Neural cell (in vitro differentiated cells): ENCODE data around the gene CCDC90B.

Source experiments
- MXI1 ChIP-seq: fragments of 450-650 bp; conservative IDR thresholded peaks from 2 replicates; pipeline ENCODE4 v1.6.1; 2014; ENCODE audit warnings: antibody characterized with exemption, mild to moderate bottlenecking; ENCODE audit not compliant: poor library complexity, severe bottlenecking
- SMC3 ChIP-seq: fragments of 450-650 bp; conservative IDR thresholded peaks from 2 replicates; pipeline ENCODE4 v1.6.1; 2014; ENCODE audit warnings: antibody characterized with exemption, mild to moderate bottlenecking, moderate library complexity; ENCODE audit not compliant: poor library complexity
- TF ChIP-seq, protein P1 (sequence below): fragments of 450-650 bp; IDR thresholded peaks from 2 replicates; pipeline ENCODE4 v1.5.1; 2014; ENCODE audit warnings: antibody characterized with exemption, mild to moderate bottlenecking, moderate library complexity; ENCODE audit not compliant: poor library complexity, severe bottlenecking

DNA sequence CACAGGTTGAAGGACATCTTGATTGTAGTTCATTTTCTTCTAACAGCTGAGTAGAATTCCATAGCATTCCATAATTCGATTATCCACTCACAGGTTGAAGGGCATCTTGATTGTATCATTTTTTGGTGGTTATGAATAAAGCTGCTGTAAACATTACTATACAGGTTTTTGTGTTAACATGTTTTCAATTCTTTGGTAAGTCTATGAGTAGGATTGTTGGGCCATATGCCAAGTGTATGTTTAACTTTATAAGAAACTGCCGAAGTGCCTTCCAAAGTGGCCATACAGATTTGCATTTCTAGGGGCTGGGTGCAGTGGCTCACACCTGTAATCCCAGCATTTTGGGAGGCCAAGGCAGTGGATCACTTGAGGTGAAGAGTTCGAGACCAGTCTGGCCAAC is 48.1 kb downstream of the CCDC90B start:
- TF ChIP-seq, protein P1, sequence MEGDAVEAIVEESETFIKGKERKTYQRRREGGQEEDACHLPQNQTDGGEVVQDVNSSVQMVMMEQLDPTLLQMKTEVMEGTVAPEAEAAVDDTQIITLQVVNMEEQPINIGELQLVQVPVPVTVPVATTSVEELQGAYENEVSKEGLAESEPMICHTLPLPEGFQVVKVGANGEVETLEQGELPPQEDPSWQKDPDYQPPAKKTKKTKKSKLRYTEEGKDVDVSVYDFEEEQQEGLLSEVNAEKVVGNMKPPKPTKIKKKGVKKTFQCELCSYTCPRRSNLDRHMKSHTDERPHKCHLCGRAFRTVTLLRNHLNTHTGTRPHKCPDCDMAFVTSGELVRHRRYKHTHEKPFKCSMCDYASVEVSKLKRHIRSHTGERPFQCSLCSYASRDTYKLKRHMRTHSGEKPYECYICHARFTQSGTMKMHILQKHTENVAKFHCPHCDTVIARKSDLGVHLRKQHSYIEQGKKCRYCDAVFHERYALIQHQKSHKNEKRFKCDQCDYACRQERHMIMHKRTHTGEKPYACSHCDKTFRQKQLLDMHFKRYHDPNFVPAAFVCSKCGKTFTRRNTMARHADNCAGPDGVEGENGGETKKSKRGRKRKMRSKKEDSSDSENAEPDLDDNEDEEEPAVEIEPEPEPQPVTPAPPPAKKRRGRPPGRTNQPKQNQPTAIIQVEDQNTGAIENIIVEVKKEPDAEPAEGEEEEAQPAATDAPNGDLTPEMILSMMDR: no peak
- TF ChIP-seq MXI1 (no peak), SMC3 (no peak)
